Measurements from ENCODE around the gene PCSK5.

PCSK5 gene

GRCh38 chr9:76177931-76178330, 287.5 kb downstream of the PCSK5 start:
- no peak for DNase-seq (ENCODE audit: low read depth, low spot score)

GRCh38 chr9:76180541-76180940, 290.1 kb downstream of the PCSK5 start:
- no peak for DNase-seq (ENCODE audit: low read depth, low spot score)
- no peak overlapping the region for H3K4me3 ChIP-seq (ENCODE audit: insufficient read length, low read depth)
- H3K9me3 ChIP-seq (ENCODE audit: insufficient read depth, low read length) = no peaks in the 10 kb centered on the region
- H3K4me1 ChIP-seq (ENCODE audit: insufficient read depth, insufficient read length) = no peaks in the 10 kb centered on the region
- peaks cover 4% of the 10 kb centered on the region for H3K36me3 ChIP-seq (ENCODE audit: insufficient read depth, insufficient read length, low read length)
- TF ChIP-seq YY1 (IDR thresholded peaks at IDR 0.05; ENCODE audit: insufficient read depth, insufficient read length) (no peak), ZNF274 (IDR thresholded peaks at IDR 0.05; ENCODE audit: low read depth, low read length) (no peak), SUZ12 (IDR thresholded peaks at IDR 0.05; ENCODE audit: extremely low read depth, insufficient read depth, insufficient read length) (no peak)
- no peaks in the 10 kb centered on the region for H3K27me3 ChIP-seq (ENCODE audit: insufficient read depth, insufficient read length)
- no peak overlapping the region for H3K9ac ChIP-seq (ENCODE audit: insufficient read length, low read depth)

More at GRCh38 chr9:76177931-76178330, 287.5 kb downstream of the PCSK5 start:
- Histone ChIP-seq H3K27me3 (ENCODE audit: insufficient read depth, insufficient read length) (no peaks in the 10 kb centered on the region), H3K4me1 (ENCODE audit: insufficient read depth, insufficient read length) (no peaks in the 10 kb centered on the region), H3K36me3 (ENCODE audit: insufficient read depth, insufficient read length, low read length) (peaks cover 8% of the 10 kb centered on the region), H3K9me3 (ENCODE audit: insufficient read depth, low read length) (no peaks in the 10 kb centered on the region), H3K4me3 (ENCODE audit: insufficient read length, low read depth) (no peak overlapping the region), H3K9ac (ENCODE audit: insufficient read length, low read depth) (no peak overlapping the region)
- TF ChIP-seq SUZ12 (IDR thresholded peaks at IDR 0.05; ENCODE audit: extremely low read depth, insufficient read depth, insufficient read length) (no peak), ZNF274 (IDR thresholded peaks at IDR 0.05; ENCODE audit: low read depth, low read length) (no peak), YY1 (IDR thresholded peaks at IDR 0.05; ENCODE audit: insufficient read depth, insufficient read length) (no peak)

GRCh38 chr9:76181020-76181641, 290.7 kb downstream of the PCSK5 start:
- H3K9ac ChIP-seq (ENCODE audit: insufficient read length, low read depth) = no peak overlapping the region
- no peak for DNase-seq (ENCODE audit: low read depth, low spot score)
- TF ChIP-seq SUZ12 (IDR thresholded peaks at IDR 0.05; ENCODE audit: extremely low read depth, insufficient read depth, insufficient read length) (no peak), ZNF274 (IDR thresholded peaks at IDR 0.05; ENCODE audit: low read depth, low read length) (no peak), YY1 (IDR thresholded peaks at IDR 0.05; ENCODE audit: insufficient read depth, insufficient read length) (no peak)

GRCh38 chr9:76181781-76182180, 291.3 kb downstream of the PCSK5 start:
- DNase-seq (ENCODE audit: low read depth, low spot score) = no peak
- H3K9me3 ChIP-seq (ENCODE audit: insufficient read depth, low read length) = no peaks in the 10 kb centered on the region
- H3K9ac ChIP-seq (ENCODE audit: insufficient read length, low read depth) = no peak overlapping the region
- no peaks in the 10 kb centered on the region for H3K27me3 ChIP-seq (ENCODE audit: insufficient read depth, insufficient read length)
- H3K4me1 ChIP-seq (ENCODE audit: insufficient read depth, insufficient read length) = no peaks in the 10 kb centered on the region
- H3K4me3 ChIP-seq (ENCODE audit: insufficient read length, low read depth) = no peak overlapping the region
- H3K36me3 ChIP-seq (ENCODE audit: insufficient read depth, insufficient read length, low read length) = peaks cover 4% of the 10 kb centered on the region
- TF ChIP-seq SUZ12 (IDR thresholded peaks at IDR 0.05; ENCODE audit: extremely low read depth, insufficient read depth, insufficient read length) (no peak), ZNF274 (IDR thresholded peaks at IDR 0.05; ENCODE audit: low read depth, low read length) (no peak), YY1 (IDR thresholded peaks at IDR 0.05; ENCODE audit: insufficient read depth, insufficient read length) (no peak)

More at GRCh38 chr9:76181020-76181641, 290.7 kb downstream of the PCSK5 start:
- H3K4me3 ChIP-seq (ENCODE audit: insufficient read length, low read depth) = no peak overlapping the region
- peaks cover 4% of the 10 kb centered on the region for H3K36me3 ChIP-seq (ENCODE audit: insufficient read depth, insufficient read length, low read length)
- H3K4me1 ChIP-seq (ENCODE audit: insufficient read depth, insufficient read length) = no peaks in the 10 kb centered on the region
- H3K27me3 ChIP-seq (ENCODE audit: insufficient read depth, insufficient read length) = no peaks in the 10 kb centered on the region
- no peaks in the 10 kb centered on the region for H3K9me3 ChIP-seq (ENCODE audit: insufficient read depth, low read length)

- H3K9ac ChIP-seq (ENCODE audit: insufficient read length, low read depth) = no peak overlapping the region
- no peaks in the 10 kb centered on the region for H3K36me3 ChIP-seq (ENCODE audit: insufficient read depth, insufficient read length, low read length)
- no peak for DNase-seq (ENCODE audit: low read depth, low spot score)
- H3K4me3 ChIP-seq (ENCODE audit: insufficient read length, low read depth) = no peak overlapping the region
- H3K27me3 ChIP-seq (ENCODE audit: insufficient read depth, insufficient read length) = no peaks in the 10 kb centered on the region
- H3K4me1 ChIP-seq (ENCODE audit: insufficient read depth, insufficient read length) = no peaks in the 10 kb centered on the region
- no peak for TF ChIP-seq ZNF274 (IDR thresholded peaks at IDR 0.05; ENCODE audit: low read depth, low read length)
- H3K9me3 ChIP-seq (ENCODE audit: insufficient read depth, low read length) = no peaks in the 10 kb centered on the region
Measured at GRCh38 chr9:76185432-76185831, 295.0 kb downstream of the PCSK5 start.

- Histone ChIP-seq H3K27me3 (ENCODE audit: insufficient read depth, insufficient read length) (no peaks in the 10 kb centered on the region), H3K9me3 (ENCODE audit: insufficient read depth, low read length) (no peaks in the 10 kb centered on the region), H3K4me1 (ENCODE audit: insufficient read depth, insufficient read length) (no peaks in the 10 kb centered on the region), H3K36me3 (ENCODE audit: insufficient read depth, insufficient read length, low read length) (no peaks in the 10 kb centered on the region), H3K4me3 (ENCODE audit: insufficient read length, low read depth) (no peak overlapping the region), H3K9ac (ENCODE audit: insufficient read length, low read depth) (no peak overlapping the region)
- DNase-seq (ENCODE audit: low read depth, low spot score) = no peak
- no peak for TF ChIP-seq YY1 (IDR thresholded peaks at IDR 0.05; ENCODE audit: insufficient read depth, insufficient read length)
- TF ChIP-seq ZNF274 (IDR thresholded peaks at IDR 0.05; ENCODE audit: low read depth, low read length) = no peak
- no peak for TF ChIP-seq SUZ12 (IDR thresholded peaks at IDR 0.05; ENCODE audit: extremely low read depth, insufficient read depth, insufficient read length)
Measured at GRCh38 chr9:76188286-76188685, 297.8 kb downstream of the PCSK5 start.

GRCh38 chr9:76188905-76189304, 298.4 kb downstream of the PCSK5 start:
- no peak overlapping the region for H3K9ac ChIP-seq (ENCODE audit: insufficient read length, low read depth)
- H3K36me3 ChIP-seq (ENCODE audit: insufficient read depth, insufficient read length, low read length) = no peaks in the 10 kb centered on the region
- H3K4me1 ChIP-seq (ENCODE audit: insufficient read depth, insufficient read length) = no peaks in the 10 kb centered on the region
- no peak overlapping the region for H3K4me3 ChIP-seq (ENCODE audit: insufficient read length, low read depth)
- TF ChIP-seq YY1 (IDR thresholded peaks at IDR 0.05; ENCODE audit: insufficient read depth, insufficient read length) (no peak), SUZ12 (IDR thresholded peaks at IDR 0.05; ENCODE audit: extremely low read depth, insufficient read depth, insufficient read length) (no peak)
- DNase-seq (ENCODE audit: low read depth, low spot score) = no peak
- H3K9me3 ChIP-seq (ENCODE audit: insufficient read depth, low read length) = no peaks in the 10 kb centered on the region
- no peaks in the 10 kb centered on the region for H3K27me3 ChIP-seq (ENCODE audit: insufficient read depth, insufficient read length)
